ENCODE measurements around the gene SF3B3. TPM values are rescaled to one million over a fixed set of nuclear protein-coding genes. Genes with fewer than 3 reads are reported as not detected.

Gene SF3B3
- total and polyA plus RNA-seq, 4 experiments from 2014 or later = 105 to 291 (median 219) TPM

DNA sequence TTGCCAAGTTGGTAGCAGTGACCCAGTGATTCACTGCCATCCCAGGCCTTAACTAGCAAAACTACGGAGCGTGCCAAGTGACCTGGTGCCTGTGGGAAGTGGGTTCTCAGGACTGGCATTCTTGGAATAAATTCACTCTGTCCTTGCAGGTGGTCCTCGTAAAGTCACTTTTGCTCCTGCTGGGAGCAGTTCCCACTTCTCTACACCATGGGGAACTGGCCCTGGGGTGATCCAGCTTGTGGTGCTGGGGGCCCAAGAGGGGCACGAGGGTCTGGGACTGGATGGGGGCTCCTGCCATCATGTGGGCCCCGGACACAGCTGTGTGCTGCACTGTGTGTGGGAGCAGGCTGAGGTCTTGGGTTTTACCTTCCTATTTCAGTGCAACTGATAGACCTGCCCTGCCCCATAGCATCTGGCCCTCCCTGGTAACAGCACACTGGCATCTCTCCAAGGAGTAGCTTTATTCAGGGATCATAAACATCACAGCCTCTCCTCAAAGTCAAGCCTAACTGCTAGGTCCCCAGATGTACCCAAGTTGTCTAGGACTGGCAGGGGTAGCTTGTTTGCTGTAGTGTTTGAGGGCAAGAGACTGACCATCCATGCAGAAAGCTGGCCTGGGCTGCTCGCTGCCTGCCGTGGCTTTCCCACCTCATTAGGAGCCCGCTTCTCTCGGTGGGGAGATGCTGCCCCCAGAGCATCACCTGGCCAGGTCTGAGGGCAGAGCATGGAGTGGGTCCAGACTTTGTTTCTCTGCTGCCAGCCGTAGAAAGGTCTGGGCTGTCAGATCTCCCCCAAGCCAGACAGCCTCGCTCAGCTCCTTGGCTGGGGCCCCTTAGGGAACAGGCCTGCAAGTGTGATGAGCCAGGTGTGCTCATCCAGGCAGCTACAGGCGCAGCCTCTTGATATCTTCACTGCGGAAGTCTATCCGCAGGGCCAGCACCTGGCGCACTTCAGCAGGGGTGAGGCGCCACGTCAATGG lies 43.2 kb upstream of the SF3B3 start:
- Histone ChIP-seq H3K4me1 (ENCODE audit: insufficient read depth, low read length) (no peaks in the 10 kb centered on the region), H3K4me3 (ENCODE audit: low read length in 2 of 2) (no peak overlapping the region), H3K27ac (ENCODE audit: low read depth, low read length) (no peak overlapping the region), H3K9me3 (ENCODE audit: control insufficient read depth in 1 of 2, low read length in 2 of 2) (no peaks in the 10 kb centered on the region), H3K27me3 (ENCODE audit: insufficient read depth, low read length) (no peaks in the 10 kb centered on the region), H3K36me3 (ENCODE audit: insufficient read depth, low read length) (peaks cover 36% of the 10 kb centered on the region)
- POLR2A ChIA-PET (ENCODE audit: partially characterized antibody) = interaction anchor here (1.0 to 1.1 kb wide), 2 partner anchors 22 to 99 kb away, joined by 3 read pairs; no protein-coding TSS in a partner anchor
- no peak for DNase-seq
- no peaks in the 10 kb centered on the region for H3K9me3 Mint-ChIP-seq
- peaks cover 0 to 9% (median under 1%) of the 10 kb centered on the region in 4 donors for H3K4me1 Mint-ChIP-seq
- no peak overlapping the region for H3K4me3 Mint-ChIP-seq
- peaks cover 13 to 46% of the 10 kb centered on the region in 2 donors for H3K36me3 Mint-ChIP-seq
- intact Hi-C loops (cut with micrococcal nuclease) = no loop called here
- H3K27me3 Mint-ChIP-seq = no peaks in the 10 kb centered on the region
- CTCF ChIA-PET (ENCODE audit: partially characterized antibody) = no interaction called here
- peak overlapping the region in 3 of 7 donors; percentile 48 to 78 (median 68) for H3K27ac Mint-ChIP-seq

GRCh38 chr16:70481929-70482536 lies 41.6 kb upstream of the SF3B3 start:
- ChIA-PET POLR2A (ENCODE audit: partially characterized antibody) (no interaction called here), CTCF (ENCODE audit: partially characterized antibody) (interaction anchor here (1.2 kb wide), 1 partner anchor 112 kb away, joined by 3 read pairs; no protein-coding TSS in a partner anchor)
- H3K9me3 ChIP-seq (ENCODE audit: control insufficient read depth in 1 of 2, low read length in 2 of 2) = no peaks in the 10 kb centered on the region
- DNase-seq = no peak
- no peaks in the 10 kb centered on the region for H3K9me3 Mint-ChIP-seq
- peaks cover 11 to 49% of the 10 kb centered on the region in 2 donors for H3K36me3 Mint-ChIP-seq
- peaks cover 39% of the 10 kb centered on the region for H3K36me3 ChIP-seq (ENCODE audit: insufficient read depth, low read length)
- no peak overlapping the region for H3K4me3 ChIP-seq (ENCODE audit: low read length in 2 of 2)
- intact Hi-C loops (cut with micrococcal nuclease) = no loop called here
- no peaks in the 10 kb centered on the region for H3K4me1 ChIP-seq (ENCODE audit: insufficient read depth, low read length)
- no peak overlapping the region for H3K27ac ChIP-seq (ENCODE audit: low read depth, low read length)
- peak overlapping the region in 5 of 7 donors; percentile 1 to 70 (median 53) for H3K27ac Mint-ChIP-seq
- peaks cover 0 to 9% (median under 1%) of the 10 kb centered on the region in 4 donors for H3K4me1 Mint-ChIP-seq
- H3K27me3 Mint-ChIP-seq = no peaks in the 10 kb centered on the region
- no peak overlapping the region for H3K4me3 Mint-ChIP-seq
- H3K27me3 ChIP-seq (ENCODE audit: insufficient read depth, low read length) = no peaks in the 10 kb centered on the region

DNA sequence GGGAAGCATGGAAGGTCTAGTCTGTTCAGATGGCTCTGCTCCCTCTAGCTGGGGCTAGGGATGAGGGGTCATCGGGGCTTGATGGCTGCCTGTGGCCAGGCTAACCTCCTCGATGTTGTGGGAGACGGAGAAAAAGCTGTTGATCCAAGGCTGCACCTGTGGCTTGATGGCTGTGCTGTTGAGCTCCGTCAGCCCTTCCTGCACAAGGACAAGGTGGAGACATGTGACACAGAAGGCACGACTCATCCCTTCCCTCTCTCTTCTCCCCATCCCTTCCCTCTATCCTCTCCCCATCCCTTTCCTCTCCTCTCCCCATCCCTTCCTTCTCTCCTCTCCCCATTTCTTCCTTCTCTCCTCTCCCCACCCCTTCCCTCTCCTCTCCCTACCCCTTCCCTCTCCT lies 41.0 kb upstream of the SF3B3 start:
- H3K27ac Mint-ChIP-seq = peak overlapping the region in 3 of 7 donors; percentile 18 to 42 (median 19)
- no peaks in the 10 kb centered on the region for H3K27me3 ChIP-seq (ENCODE audit: insufficient read depth, low read length)
- ChIA-PET POLR2A (ENCODE audit: partially characterized antibody) (no interaction called here), CTCF (ENCODE audit: partially characterized antibody) (interaction anchor here (1.2 kb wide), 1 partner anchor 113 kb away, joined by 3 read pairs; no protein-coding TSS in a partner anchor)
- peaks cover 0 to 9% (median under 1%) of the 10 kb centered on the region in 4 donors for H3K4me1 Mint-ChIP-seq
- no peak overlapping the region for H3K27ac ChIP-seq (ENCODE audit: low read depth, low read length)
- no peaks in the 10 kb centered on the region for H3K27me3 Mint-ChIP-seq
- intact Hi-C loops (cut with micrococcal nuclease) = no loop called here
- H3K4me1 ChIP-seq (ENCODE audit: insufficient read depth, low read length) = no peaks in the 10 kb centered on the region
- no peak overlapping the region for H3K4me3 Mint-ChIP-seq
- H3K36me3 Mint-ChIP-seq = peaks cover 11 to 47% of the 10 kb centered on the region in 2 donors
- H3K9me3 Mint-ChIP-seq = no peaks in the 10 kb centered on the region
- DNase-seq = no peak
- no peak overlapping the region for H3K4me3 ChIP-seq (ENCODE audit: low read length in 2 of 2)
- H3K9me3 ChIP-seq (ENCODE audit: control insufficient read depth in 1 of 2, low read length in 2 of 2) = no peaks in the 10 kb centered on the region
- peaks cover 39% of the 10 kb centered on the region for H3K36me3 ChIP-seq (ENCODE audit: insufficient read depth, low read length)

DNA sequence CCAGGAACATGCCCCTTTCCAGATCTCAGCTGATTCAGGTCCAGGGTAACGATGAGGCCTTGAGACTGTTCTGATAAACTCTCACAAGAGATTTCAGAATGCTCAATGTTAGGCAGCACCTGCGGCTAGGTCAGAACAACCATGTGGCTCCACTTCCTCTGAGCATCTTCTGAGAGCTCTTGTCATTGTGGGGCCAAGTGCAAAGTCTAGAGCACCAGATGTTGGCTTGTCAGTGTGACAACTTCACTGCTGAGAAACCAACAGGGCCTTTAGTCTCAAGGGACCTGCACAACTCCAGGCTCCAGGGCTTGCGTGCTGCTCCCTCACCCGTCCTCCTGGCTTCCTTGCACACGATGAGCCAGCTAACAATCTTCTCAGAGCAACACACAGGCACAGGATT lies 40.2 kb upstream of the SF3B3 start:
- Mint-ChIP-seq H3K4me3 (no peak overlapping the region), H3K27me3 (no peaks in the 10 kb centered on the region), H3K4me1 (peaks cover 0 to 8% (median under 1%) of the 10 kb centered on the region in 4 donors), H3K36me3 (peaks cover 11 to 42% of the 10 kb centered on the region in 2 donors), H3K9me3 (no peaks in the 10 kb centered on the region), H3K27ac (peak overlapping the region in 3 of 7 donors; percentile 24 to 55 (median 30))
- Histone ChIP-seq H3K27ac (ENCODE audit: low read depth, low read length) (no peak overlapping the region), H3K36me3 (ENCODE audit: insufficient read depth, low read length) (peaks cover 39% of the 10 kb centered on the region), H3K4me3 (ENCODE audit: low read length in 2 of 2) (no peak overlapping the region), H3K4me1 (ENCODE audit: insufficient read depth, low read length) (no peaks in the 10 kb centered on the region), H3K9me3 (ENCODE audit: control insufficient read depth in 1 of 2, low read length in 2 of 2) (no peaks in the 10 kb centered on the region), H3K27me3 (ENCODE audit: insufficient read depth, low read length) (no peaks in the 10 kb centered on the region)
- DNase-seq = no peak
- ChIA-PET POLR2A (ENCODE audit: partially characterized antibody) (no interaction called here), CTCF (ENCODE audit: partially characterized antibody) (no interaction called here)
- intact Hi-C loops (cut with micrococcal nuclease) = no loop called here

DNA sequence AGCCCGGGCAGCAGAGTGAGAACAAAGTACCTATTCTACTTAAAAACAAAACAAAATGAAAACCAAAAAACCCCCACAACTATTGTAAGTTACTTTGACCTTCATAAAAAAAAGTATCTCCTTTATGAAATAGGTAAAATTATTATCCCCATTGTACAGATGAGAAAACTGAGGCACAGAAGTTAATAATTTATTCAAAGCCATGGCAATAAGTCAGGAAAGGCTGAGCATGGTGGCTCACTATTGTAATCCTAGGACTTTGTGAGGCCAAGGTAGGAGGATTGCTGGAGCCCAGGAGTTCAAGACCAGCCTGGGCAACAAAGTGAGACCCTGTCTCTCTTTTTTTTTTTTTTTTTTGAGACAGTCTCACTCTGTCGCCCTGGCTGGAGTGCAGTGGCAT lies 38.7 kb upstream of the SF3B3 start:
- intact Hi-C loops (cut with micrococcal nuclease) = no loop called here
- POLR2A ChIA-PET (ENCODE audit: partially characterized antibody) = no interaction called here

DNA sequence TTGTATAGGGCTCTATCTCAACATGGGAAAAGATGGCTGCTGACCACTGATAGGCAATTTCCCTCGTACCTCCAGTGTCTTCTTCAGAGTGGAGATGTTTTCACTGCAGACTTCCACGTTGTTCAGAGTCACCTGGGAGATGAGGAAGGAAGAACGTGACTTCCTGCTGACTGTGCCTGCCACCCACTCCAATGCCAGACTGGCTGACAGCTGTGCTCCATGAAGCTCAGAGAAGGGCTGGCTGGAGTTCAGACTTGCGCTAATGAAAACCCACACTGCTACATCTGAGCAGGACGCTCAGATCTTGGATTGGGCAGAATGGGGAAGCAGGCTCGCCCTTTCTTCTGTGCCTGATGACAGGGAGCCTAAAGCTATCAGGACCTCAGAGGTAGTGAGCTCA lies 33.4 kb upstream of the SF3B3 start:
- no peaks in the 10 kb centered on the region for H3K9me3 ChIP-seq (ENCODE audit: control insufficient read depth in 1 of 2, low read length in 2 of 2)
- DNase-seq = no peak
- peaks cover 22% of the 10 kb centered on the region for H3K36me3 ChIP-seq (ENCODE audit: insufficient read depth, low read length)
- no peaks in the 10 kb centered on the region for H3K27me3 ChIP-seq (ENCODE audit: insufficient read depth, low read length)
- Mint-ChIP-seq H3K4me3 (no peak overlapping the region), H3K27ac (no peak overlapping the region), H3K4me1 (peaks cover 0 to 11% (median 5%) of the 10 kb centered on the region in 4 donors), H3K27me3 (no peaks in the 10 kb centered on the region), H3K9me3 (no peaks in the 10 kb centered on the region), H3K36me3 (peaks cover 26 to 39% of the 10 kb centered on the region in 2 donors)
- no peak overlapping the region for H3K4me3 ChIP-seq (ENCODE audit: low read length in 2 of 2)
- no peak overlapping the region for H3K27ac ChIP-seq (ENCODE audit: low read depth, low read length)
- H3K4me1 ChIP-seq (ENCODE audit: insufficient read depth, low read length) = peaks cover 4% of the 10 kb centered on the region
- intact Hi-C loops (cut with micrococcal nuclease) = no loop called here
- ChIA-PET POLR2A (ENCODE audit: partially characterized antibody) (no interaction called here), CTCF (ENCODE audit: partially characterized antibody) (interaction anchor here (0.8 kb wide), 1 partner anchor 1240 kb away, joined by 3 read pairs; no protein-coding TSS in a partner anchor)

More for the DNA sequence above, 38.7 kb upstream of the SF3B3 start:
- Histone ChIP-seq H3K9me3 (ENCODE audit: control insufficient read depth in 1 of 2, low read length in 2 of 2) (no peaks in the 10 kb centered on the region), H3K4me3 (ENCODE audit: low read length in 2 of 2) (no peak overlapping the region), H3K27me3 (ENCODE audit: insufficient read depth, low read length) (no peaks in the 10 kb centered on the region), H3K36me3 (ENCODE audit: insufficient read depth, low read length) (peaks cover 37% of the 10 kb centered on the region), H3K4me1 (ENCODE audit: insufficient read depth, low read length) (no peaks in the 10 kb centered on the region), H3K27ac (ENCODE audit: low read depth, low read length) (no peak overlapping the region)
- Mint-ChIP-seq H3K27me3 (no peaks in the 10 kb centered on the region), H3K9me3 (no peaks in the 10 kb centered on the region), H3K4me1 (no peaks in the 10 kb centered on the region), H3K36me3 (peaks cover 14 to 41% of the 10 kb centered on the region in 2 donors), H3K27ac (peak overlapping the region in 1 of 7 donors; percentile 48), H3K4me3 (no peak overlapping the region)
- CTCF ChIA-PET (ENCODE audit: partially characterized antibody) = no interaction called here
- DNase-seq = no peak

DNA sequence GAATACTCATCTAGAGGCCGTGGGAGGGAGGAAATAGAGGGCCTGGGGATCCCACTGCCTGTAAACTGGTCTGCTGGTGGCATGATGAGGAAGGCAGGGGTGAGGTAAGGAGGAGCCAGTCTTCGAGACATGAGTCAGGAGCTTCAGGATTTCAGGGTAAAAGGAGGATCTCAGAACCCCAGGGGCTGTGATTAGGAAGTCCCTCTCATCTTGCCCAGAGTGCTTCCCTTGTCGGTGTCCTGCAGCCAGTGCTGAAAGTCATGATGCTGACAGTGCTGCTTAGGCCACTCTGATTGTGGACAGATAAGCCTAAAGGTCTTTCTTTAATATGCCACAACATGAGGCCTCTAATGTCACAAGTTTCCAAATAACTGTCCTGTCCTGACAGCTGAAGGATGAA lies 29.8 kb upstream of the SF3B3 start:
- POLR2A ChIA-PET (ENCODE audit: partially characterized antibody) = no interaction called here
- H3K27me3 ChIP-seq (ENCODE audit: insufficient read depth, low read length) = no peaks in the 10 kb centered on the region
- H3K4me1 ChIP-seq (ENCODE audit: insufficient read depth, low read length) = peaks cover 4% of the 10 kb centered on the region
- H3K9me3 ChIP-seq (ENCODE audit: control insufficient read depth in 1 of 2, low read length in 2 of 2) = no peaks in the 10 kb centered on the region
- H3K27ac ChIP-seq (ENCODE audit: low read depth, low read length) = no peak overlapping the region
- CTCF ChIA-PET (ENCODE audit: partially characterized antibody) = no interaction called here
- peaks cover 44% of the 10 kb centered on the region for H3K36me3 ChIP-seq (ENCODE audit: insufficient read depth, low read length)
- Mint-ChIP-seq H3K36me3 (peaks cover 33 to 62% of the 10 kb centered on the region in 2 donors), H3K27me3 (no peaks in the 10 kb centered on the region), H3K4me3 (no peak overlapping the region), H3K9me3 (no peaks in the 10 kb centered on the region), H3K27ac (peak overlapping the region in 3 of 7 donors; percentile 5 to 59 (median 42)), H3K4me1 (peaks cover 0 to 11% (median 5%) of the 10 kb centered on the region in 4 donors)
- intact Hi-C loops (cut with micrococcal nuclease) = no loop called here
- no peak for DNase-seq
- H3K4me3 ChIP-seq (ENCODE audit: low read length in 2 of 2) = no peak overlapping the region
